Measurements from ENCODE around the gene CEP57L1.

DNA sequence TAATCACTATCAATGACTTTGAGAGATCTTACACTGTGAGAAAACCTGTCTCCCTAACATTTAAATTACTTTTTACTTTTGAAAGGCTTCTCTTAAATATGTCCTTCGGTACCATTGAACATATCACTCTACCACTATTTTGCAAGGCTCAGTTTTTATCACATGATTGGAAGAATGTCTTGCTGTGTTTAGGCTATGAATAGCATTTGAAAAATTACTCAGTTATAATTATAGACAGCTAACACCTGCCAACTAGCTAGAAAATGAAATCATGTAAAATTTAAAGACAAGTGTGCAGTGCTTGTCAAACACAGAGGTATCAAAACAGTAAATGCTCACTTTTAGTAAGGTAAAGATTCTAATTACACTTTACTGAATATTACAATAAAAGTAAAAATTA is 11.7 kb upstream of the CEP57L1 start:
- TF ChIP-seq, protein P1, sequence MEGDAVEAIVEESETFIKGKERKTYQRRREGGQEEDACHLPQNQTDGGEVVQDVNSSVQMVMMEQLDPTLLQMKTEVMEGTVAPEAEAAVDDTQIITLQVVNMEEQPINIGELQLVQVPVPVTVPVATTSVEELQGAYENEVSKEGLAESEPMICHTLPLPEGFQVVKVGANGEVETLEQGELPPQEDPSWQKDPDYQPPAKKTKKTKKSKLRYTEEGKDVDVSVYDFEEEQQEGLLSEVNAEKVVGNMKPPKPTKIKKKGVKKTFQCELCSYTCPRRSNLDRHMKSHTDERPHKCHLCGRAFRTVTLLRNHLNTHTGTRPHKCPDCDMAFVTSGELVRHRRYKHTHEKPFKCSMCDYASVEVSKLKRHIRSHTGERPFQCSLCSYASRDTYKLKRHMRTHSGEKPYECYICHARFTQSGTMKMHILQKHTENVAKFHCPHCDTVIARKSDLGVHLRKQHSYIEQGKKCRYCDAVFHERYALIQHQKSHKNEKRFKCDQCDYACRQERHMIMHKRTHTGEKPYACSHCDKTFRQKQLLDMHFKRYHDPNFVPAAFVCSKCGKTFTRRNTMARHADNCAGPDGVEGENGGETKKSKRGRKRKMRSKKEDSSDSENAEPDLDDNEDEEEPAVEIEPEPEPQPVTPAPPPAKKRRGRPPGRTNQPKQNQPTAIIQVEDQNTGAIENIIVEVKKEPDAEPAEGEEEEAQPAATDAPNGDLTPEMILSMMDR (IDR thresholded peaks at IDR 0.05; ENCODE audit: poor library complexity) = no peak
- TF ChIP-seq EZH2 (IDR thresholded peaks at IDR 0.05; ENCODE audit: borderline replicate concordance) (no peak), EZH2phosphoT487 (IDR thresholded peaks at IDR 0.05; ENCODE audit: low read depth, severe bottlenecking, unreplicated experiment) (no peak)
